Ammon's horn (tissue), 1 donor: ENCODE data around the gene SPOCK2.
A peak's percentile ranks its signal among the peaks of the same experiment; 100 is the strongest.

Experiments
- DNase-seq: peaks from one replicate; pipeline ENCODE4 v3.0.0-alpha.2; 2016; ENCODE audit warnings: low spot score

SPOCK2 gene

DNA sequence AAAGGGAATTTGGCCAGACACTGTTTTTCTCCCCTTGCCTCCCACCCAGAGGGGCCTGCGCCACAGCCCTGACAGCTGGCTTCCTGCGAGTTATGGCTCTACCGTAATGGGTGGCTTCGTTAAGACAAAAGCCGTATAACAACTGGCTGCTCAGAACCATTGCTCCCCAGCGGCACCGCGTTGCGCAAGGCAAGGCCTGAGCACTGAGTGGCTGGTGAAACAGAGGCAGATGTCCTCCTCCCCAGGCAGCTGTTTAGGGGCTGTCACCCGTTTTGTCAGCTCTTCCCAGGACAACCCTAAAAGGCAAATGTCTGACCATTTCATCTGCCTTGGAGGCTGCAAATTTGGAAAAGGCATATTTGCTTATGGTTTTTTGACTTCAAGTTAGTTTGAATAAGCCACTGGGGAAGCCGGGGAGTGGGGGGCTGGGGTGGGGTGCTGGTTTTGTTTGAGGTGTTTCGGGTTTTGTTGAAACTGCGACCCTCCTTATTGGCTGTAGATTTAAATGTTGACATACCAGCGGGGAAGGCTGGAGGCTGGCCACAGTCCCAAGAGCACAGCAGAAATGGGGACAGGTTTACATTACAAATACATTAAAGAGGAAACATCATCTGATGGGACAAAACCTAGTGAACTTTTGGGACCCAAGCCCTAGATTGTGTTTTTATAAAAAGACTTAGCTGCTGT lies 681 bp upstream of the SPOCK2 start:
- peak; percentile 71 for DNase-seq

GRCh38 chr10:72087392-72087968 lies 871 bp downstream of the SPOCK2 start:
- DNase-seq, result no peak

- DNase-seq, result no peak
These were observed 1.6 kb downstream of the SPOCK2 start for GRCh38 chr10:72086466-72087391.

DNA sequence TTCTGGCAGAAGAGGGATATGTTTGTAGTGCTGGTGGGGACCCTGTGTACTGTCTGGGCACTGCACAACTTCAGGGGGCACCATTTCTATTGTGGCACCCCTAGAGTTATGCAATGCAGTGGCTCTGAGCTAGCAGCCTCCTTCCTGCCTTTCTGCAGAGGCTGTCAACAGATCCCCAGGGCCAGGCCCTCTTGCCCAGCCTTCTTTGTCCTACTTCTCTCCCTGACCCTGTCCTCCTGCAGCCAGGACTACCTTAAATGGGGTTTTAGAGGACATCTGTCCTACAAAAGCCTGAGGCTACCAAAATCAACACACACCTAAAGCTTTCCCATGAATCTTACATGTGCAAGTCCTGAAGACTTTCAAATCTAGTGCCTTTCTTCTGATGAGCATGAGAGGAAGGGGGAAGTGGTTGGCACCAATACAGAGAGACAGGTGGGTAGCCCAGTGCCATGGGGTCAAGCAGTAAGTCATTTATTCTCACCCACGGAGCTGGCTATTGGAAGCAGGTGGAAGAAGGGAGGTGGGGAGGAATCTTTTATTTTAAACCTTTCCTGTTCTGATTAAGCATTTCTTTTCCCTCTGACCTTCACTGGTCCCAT lies 2.4 kb downstream of the SPOCK2 start:
- DNase-seq, result no peak

- DNase-seq, result no peak
These were observed 3.2 kb downstream of the SPOCK2 start for GRCh38 chr10:72085166-72085565.

GRCh38 chr10:72083790-72084459 lies 4.4 kb downstream of the SPOCK2 start:
- no peak for DNase-seq

GRCh38 chr10:72082856-72083789 lies 5.2 kb downstream of the SPOCK2 start:
- no peak for DNase-seq

GRCh38 chr10:72081772-72082590 lies 6.4 kb downstream of the SPOCK2 start:
- DNase-seq, result no peak

DNA sequence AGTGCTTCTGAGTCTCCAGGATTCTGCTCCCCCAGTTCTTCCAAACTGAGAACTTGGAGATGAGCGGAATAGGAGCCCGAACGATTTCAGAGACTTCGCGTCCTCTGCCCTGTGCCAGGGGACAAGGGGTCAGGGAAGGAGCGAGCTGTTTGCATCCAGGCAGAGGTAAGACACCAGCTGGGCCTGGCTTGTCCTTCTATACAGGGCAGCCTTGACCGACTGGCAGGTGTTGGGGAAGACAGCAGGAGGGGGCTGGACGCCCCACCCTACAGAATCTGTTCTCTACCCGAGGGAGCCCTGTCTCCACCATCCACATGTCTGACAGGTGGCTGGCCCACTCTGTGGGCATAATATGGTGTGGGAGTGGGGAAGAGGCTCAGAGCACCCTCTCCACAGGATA lies 7.1 kb downstream of the SPOCK2 start:
- DNase-seq, result no peak

GRCh38 chr10:72080042-72080975 lies 8.0 kb downstream of the SPOCK2 start:
- DNase-seq, result no peak

DNA sequence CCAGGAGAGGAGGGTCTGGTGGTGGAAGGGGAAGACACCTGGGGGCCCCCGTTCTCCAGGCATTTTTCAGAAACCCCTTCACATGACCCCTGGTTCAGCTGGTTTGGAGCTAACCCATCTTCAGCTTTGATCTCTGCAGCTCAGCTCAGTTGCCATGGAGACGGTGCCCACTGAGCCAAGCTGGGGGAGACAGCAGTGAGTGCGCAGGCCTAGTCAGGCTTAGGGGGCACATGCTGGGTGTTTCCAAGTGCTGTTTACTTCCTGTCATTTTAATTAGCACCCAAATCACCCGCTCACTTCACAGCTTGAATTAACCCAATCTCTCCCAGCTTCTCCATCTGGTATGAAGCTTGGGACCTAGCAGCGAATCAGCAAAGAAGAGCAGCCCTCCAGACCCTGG lies 9.0 kb downstream of the SPOCK2 start:
- DNase-seq, result peak; percentile 88

DNA sequence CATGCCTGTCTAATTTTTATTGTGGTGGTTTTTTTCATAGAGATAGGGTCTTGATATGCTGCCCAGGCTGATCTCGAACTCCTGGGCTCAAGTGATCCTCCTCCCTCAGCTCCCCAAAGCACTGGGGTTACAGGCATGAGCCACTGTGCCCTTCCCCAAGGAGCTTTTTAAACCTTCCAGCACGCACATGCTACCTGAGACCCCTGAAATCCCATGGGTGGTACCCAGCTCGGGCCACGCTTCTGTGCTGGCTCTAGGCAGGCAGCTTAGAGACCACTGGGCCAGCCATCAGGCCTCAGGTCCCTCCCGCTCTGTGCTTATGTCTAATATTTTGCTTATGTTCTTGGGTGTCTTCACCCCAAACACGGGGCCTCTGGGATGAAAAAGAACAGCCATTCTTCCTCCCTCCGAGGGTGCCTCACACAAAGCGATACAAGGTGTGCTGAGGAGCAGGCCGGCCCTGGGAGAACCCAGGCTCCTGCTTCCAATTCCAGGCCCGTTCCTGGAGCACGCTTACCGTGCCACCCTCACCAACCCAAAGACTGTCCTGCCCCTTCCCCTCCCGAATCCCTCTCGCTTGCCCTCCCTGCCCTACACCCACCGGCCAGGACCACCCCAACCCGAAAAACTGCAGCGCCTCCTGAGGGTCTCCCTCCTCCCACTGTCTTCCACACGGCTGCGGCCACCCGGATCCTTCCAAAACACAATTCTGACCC lies 10.9 kb downstream of the SPOCK2 start:
- DNase-seq, result no peak

DNA sequence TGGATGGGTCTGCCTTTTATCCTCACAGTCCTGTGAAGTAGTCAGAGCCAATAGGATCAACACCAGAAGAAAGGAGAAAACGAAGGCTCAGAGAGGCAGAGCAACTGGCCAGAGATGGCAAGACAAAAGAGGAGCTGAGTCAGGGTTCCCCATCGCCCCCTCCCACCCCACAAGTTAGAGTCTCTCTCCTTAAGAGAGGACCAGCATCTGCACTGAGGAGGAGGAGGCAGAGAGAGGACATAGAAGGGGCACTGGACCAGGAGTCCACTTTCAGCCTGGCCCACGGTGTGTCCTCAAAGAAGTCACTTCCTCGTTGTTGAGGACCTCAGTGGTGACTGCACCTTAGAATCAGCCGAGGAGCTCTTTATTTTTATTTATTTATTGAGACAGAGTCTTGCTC lies 11.6 kb downstream of the SPOCK2 start:
- no peak for DNase-seq

DNA sequence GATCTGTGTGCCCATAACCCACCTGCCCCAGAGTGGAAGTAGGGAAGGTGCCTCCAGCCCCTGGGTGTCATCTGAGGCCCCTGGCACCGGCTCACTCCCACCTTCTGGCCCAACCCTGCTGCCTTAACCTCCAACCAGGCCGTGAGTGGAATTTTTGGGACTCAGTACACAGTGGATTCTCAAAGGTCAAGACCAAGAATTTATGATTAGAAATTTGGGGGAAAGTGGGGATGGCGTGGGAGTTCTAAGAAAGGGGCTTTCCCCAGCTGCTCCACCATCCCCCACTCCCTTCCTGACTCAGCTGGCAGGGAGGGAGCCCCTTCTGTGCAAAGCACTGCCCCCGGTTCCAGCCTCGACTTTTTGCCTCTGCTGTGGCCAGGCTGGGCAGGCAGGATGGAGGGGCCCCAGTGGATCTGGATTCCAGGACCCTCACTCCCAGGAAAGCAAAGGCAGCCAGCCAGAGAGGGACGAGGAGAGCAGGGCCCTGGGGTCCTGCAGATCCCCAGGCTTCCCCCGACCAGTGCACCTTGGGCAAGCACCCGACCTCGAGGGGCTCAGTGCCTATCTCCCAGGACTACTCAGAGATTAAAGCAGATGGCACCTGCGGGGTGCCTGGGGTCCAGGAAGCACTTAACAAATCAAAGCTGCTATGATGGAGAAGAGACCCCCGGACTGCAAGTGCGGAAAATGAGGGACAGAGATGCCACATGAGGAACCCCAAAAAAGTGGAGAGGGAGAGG lies 12.8 kb downstream of the SPOCK2 start:
- no peak for DNase-seq

GRCh38 chr10:72074574-72075375 lies 13.6 kb downstream of the SPOCK2 start:
- DNase-seq, result no peak

DNA sequence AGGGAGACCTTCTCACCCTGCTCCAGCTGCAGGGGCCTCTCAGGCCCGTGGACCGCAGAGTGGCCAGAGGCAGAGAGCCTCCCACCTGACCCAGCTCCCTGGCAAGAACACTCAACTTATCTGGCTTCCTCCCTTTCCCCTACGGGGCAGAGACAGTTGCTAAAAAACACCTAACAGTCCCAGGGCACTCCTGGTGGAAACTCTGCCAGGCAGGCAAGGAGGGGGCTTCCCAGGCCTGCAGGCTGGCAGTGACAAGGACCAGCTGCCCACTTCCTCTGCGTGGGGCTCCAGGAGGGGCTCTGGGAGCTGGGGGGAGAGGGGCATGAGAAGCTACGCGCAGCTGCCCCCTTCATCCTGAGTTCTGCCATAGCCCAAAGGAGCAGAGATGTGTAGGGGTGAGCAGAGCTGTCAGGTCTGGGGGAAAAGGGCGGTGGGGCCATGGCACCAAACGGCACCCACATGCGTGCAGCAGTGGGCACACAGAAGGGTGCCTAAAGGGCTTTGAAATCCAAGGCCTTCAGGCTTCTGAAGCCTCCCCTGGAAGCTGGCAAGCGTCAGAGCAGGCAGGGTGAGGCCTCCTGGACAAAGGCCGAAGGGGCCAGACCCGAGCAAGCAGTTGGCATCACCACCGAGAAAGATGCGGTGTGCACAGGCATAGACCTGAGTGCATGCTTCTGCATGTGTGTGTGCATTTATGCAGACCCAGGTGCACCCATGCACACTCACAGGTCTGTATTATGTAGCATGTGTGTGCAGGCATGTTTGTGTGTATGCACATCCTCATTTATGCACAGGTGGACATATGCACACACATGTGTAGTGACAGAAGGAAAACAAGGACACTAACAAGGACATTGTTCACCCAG lies 14.4 kb downstream of the SPOCK2 start:
- DNase-seq, result no peak
